Parathyroid adenoma (tissue), 2 donors: ENCODE results near the gene C4orf17.

Experiments
- H2AFZ ChIP-seq: fragments of 300-600 bp; sonication (generic); one replicate; pipeline ENCODE4 v1.7.0; 2017; ENCODE audit warnings: antibody characterized with exemption, mild to moderate bottlenecking
- H3K27ac ChIP-seq: fragments of 300-600 bp; sonication (generic); one replicate; pipeline ENCODE4 v1.7.0; 2017
- H3K27me3 ChIP-seq: fragments of 300-600 bp; sonication (generic); one replicate; pipeline ENCODE4 v1.7.0; 2017; ENCODE audit warnings: low read length; ENCODE audit not compliant: control insufficient read depth, insufficient read depth
- H3K36me3 ChIP-seq: fragments of 300-600 bp; sonication (generic); one replicate; pipeline ENCODE4 v1.7.0; 2017; ENCODE audit warnings: low read length; ENCODE audit not compliant: control insufficient read depth, insufficient read depth
- H3K4me1 ChIP-seq: fragments of 300-600 bp; sonication (generic); one replicate; pipeline ENCODE4 v1.7.0; 2017; ENCODE audit warnings: control low read depth
- H3K4me2 ChIP-seq: fragments of 300-600 bp; sonication (generic); one replicate; pipeline ENCODE4 v1.7.0; 2017; ENCODE audit warnings: low read length
- H3K4me3 ChIP-seq: fragments of 300-600 bp; sonication (generic); one replicate; pipeline ENCODE4 v1.7.0; 2017; ENCODE audit warnings: low read depth, low read length
- H3K79me2 ChIP-seq: fragments of 300-600 bp; sonication (generic); one replicate; pipeline ENCODE4 v1.7.0; 2017; ENCODE audit warnings: control low read depth
- H3K9ac ChIP-seq: fragments of 300-600 bp; sonication (generic); one replicate; pipeline ENCODE4 v1.7.0; 2017; ENCODE audit warnings: mild to moderate bottlenecking
- H3K9me3 ChIP-seq: fragments of 300-600 bp; sonication (generic); one replicate; pipeline ENCODE4 v1.7.0; 2017; ENCODE audit warnings: low read length; ENCODE audit not compliant: control insufficient read depth
- CTCF ChIP-seq: fragments of 300-600 bp; sonication (generic); IDR thresholded peaks from one replicate; pipeline ENCODE4 v1.7.0; 2017; ENCODE audit warnings: antibody characterized with exemption, mild to moderate bottlenecking
- donor health status: primary hyperparathyroidism.

The C4orf17 gene

GRCh38 chr4:99468889-99469288 is 41.9 kb upstream of the C4orf17 start:
- Histone ChIP-seq H3K79me2 (no peaks in the 10 kb centered on the region), H3K27ac (no peak overlapping the region), H3K9me3 (no peaks in the 10 kb centered on the region), H3K4me2 (no peak overlapping the region), H3K27me3 (no peaks in the 10 kb centered on the region), H3K4me3 (no peak overlapping the region), H3K36me3 (no peaks in the 10 kb centered on the region), H3K9ac (no peak overlapping the region), H3K4me1 (no peaks in the 10 kb centered on the region), H2AFZ (no peak overlapping the region)
- TF ChIP-seq CTCF, result no peak

- Histone ChIP-seq H3K4me2 (no peak overlapping the region), H3K27ac (no peak overlapping the region), H3K79me2 (no peaks in the 10 kb centered on the region), H3K36me3 (no peaks in the 10 kb centered on the region), H3K4me3 (no peak overlapping the region), H2AFZ (no peak overlapping the region), H3K4me1 (no peaks in the 10 kb centered on the region), H3K27me3 (no peaks in the 10 kb centered on the region), H3K9me3 (no peaks in the 10 kb centered on the region), H3K9ac (no peak overlapping the region)
- TF ChIP-seq CTCF, result no peak
Observed at GRCh38 chr4:99471349-99471748, 39.5 kb upstream of the C4orf17 start.

GRCh38 chr4:99471896-99472295 is 38.9 kb upstream of the C4orf17 start:
- Histone ChIP-seq H3K4me1 (no peaks in the 10 kb centered on the region), H3K4me3 (no peak overlapping the region), H2AFZ (no peak overlapping the region), H3K79me2 (no peaks in the 10 kb centered on the region), H3K27ac (no peak overlapping the region), H3K4me2 (no peak overlapping the region), H3K27me3 (no peaks in the 10 kb centered on the region), H3K9me3 (no peaks in the 10 kb centered on the region), H3K9ac (no peak overlapping the region), H3K36me3 (no peaks in the 10 kb centered on the region)
- no peak for TF ChIP-seq CTCF

- Histone ChIP-seq H3K9ac (no peak overlapping the region), H3K27ac (no peak overlapping the region), H3K4me3 (no peak overlapping the region), H2AFZ (no peak overlapping the region), H3K27me3 (no peaks in the 10 kb centered on the region), H3K79me2 (no peaks in the 10 kb centered on the region), H3K9me3 (no peaks in the 10 kb centered on the region), H3K36me3 (no peaks in the 10 kb centered on the region), H3K4me1 (no peaks in the 10 kb centered on the region), H3K4me2 (no peak overlapping the region)
- TF ChIP-seq CTCF, result no peak
Observed at GRCh38 chr4:99473131-99473530, 37.7 kb upstream of the C4orf17 start.

- Histone ChIP-seq H3K4me2 (no peak overlapping the region), H3K9me3 (peaks cover 3% of the 10 kb centered on the region), H3K27me3 (no peaks in the 10 kb centered on the region), H3K4me1 (no peaks in the 10 kb centered on the region), H3K79me2 (no peaks in the 10 kb centered on the region), H3K36me3 (no peaks in the 10 kb centered on the region), H3K4me3 (no peak overlapping the region), H2AFZ (no peak overlapping the region), H3K27ac (no peak overlapping the region), H3K9ac (no peak overlapping the region)
- no peak for TF ChIP-seq CTCF
Observed at GRCh38 chr4:99483636-99484035, 27.2 kb upstream of the C4orf17 start.
